IMR-90 (cell line): ENCODE results near the gene QSOX2. TPM values are rescaled to one million over a fixed set of nuclear protein-coding genes. Genes with fewer than 3 reads are reported as not detected.
A peak's percentile ranks its signal among the peaks of the same experiment; 100 is the strongest.

Experiments
- ATAC-seq: fragments of 200-7000 bp; cut with Tn5 transposase; 2 replicates; pipeline ENCODE4 v1.9.1; 2020; ENCODE audit warnings: low read depth, mild to moderate bottlenecking, moderate library complexity
- BruUV-seq: library from RNA; stranded (reverse); fragments of 400-500 nt; replicated peaks from 2 replicates; lab custom pipeline; 2021; lab: Mats Ljungman, UMichigan
- CTCF ChIA-PET: fragments of 300-600 bp; formaldehyde crosslinking; extraction: SDS; loops from one replicate; lab custom pipeline; 2021; ENCODE audit warnings: antibody characterized with exemption; lab: Yijun Ruan, JAX
- POLR2A ChIA-PET: fragments of 300-600 bp; sonication (Branson Sonifier 250); formaldehyde crosslinking; loops from one replicate; lab custom pipeline; 2022; ENCODE audit warnings: antibody characterized with exemption; ENCODE audit not compliant: unreplicated experiment; lab: Charles Lee
- DNase-seq: peaks from one replicate; pipeline ENCODE4 v3.0.0; 2013
- H2AFZ ChIP-seq: replicated peaks from 2 replicates; pipeline ENCODE3; 2013; ENCODE audit warnings: low read length, mild to moderate bottlenecking; ENCODE audit not compliant: poor library complexity
- H2AK5ac ChIP-seq: 2 replicates; pipeline ENCODE4 v1.6.1; 2013; ENCODE audit warnings: low read depth, low read length, inconsistent platforms
- H2AK9ac ChIP-seq: replicated peaks from 2 replicates; pipeline ENCODE3; 2013; ENCODE audit warnings: mild to moderate bottlenecking, low read depth, low read length, moderate library complexity; ENCODE audit not compliant: poor library complexity
- H2BK120ac ChIP-seq: 2 replicates; pipeline ENCODE4 v1.6.1; 2013; ENCODE audit warnings: low read depth, low read length, inconsistent platforms
- H2BK15ac ChIP-seq: 3 replicates; pipeline ENCODE4 v1.6.1; 2013; ENCODE audit warnings: low read depth, low read length, inconsistent platforms
- H2BK20ac ChIP-seq: 2 replicates; pipeline ENCODE4 v1.6.1; 2013; ENCODE audit warnings: low read depth, mild to moderate bottlenecking, inconsistent platforms, low read length, moderate library complexity
- H2BK5ac ChIP-seq: 2 replicates; pipeline ENCODE4 v1.6.1; 2013; ENCODE audit warnings: mild to moderate bottlenecking, low read depth, low read length, inconsistent platforms; ENCODE audit not compliant: poor library complexity, severe bottlenecking
- H3K14ac ChIP-seq: replicated peaks from 2 replicates; pipeline ENCODE4 v1.6.1; 2013; ENCODE audit warnings: low read depth, low read length, inconsistent platforms
- H3K18ac ChIP-seq: 2 replicates; pipeline ENCODE4 v1.6.1; 2013; ENCODE audit warnings: low read depth, low read length, control low read depth
- H3K23ac ChIP-seq: 2 replicates; pipeline ENCODE4 v1.6.1; 2013; ENCODE audit warnings: low read depth, low read length, inconsistent platforms
- H3K27ac ChIP-seq: 2 replicates; pipeline ENCODE4 v1.5.1; 2013; ENCODE audit warnings: mild to moderate bottlenecking, control low read depth, low read length; ENCODE audit not compliant: insufficient read depth
- H3K27me3 ChIP-seq: 2 replicates; pipeline ENCODE4 v1.6.1; 2013; ENCODE audit warnings: low read length; ENCODE audit not compliant: control insufficient read depth, insufficient read depth
- H3K36me3 ChIP-seq: 2 replicates; pipeline ENCODE4 v1.6.1; 2013; ENCODE audit warnings: low read length, mixed read lengths; ENCODE audit not compliant: control insufficient read depth, insufficient read depth
- H3K4ac ChIP-seq: 2 replicates; pipeline ENCODE4 v1.6.1; 2013; ENCODE audit warnings: low read depth, low read length, inconsistent platforms
- H3K4me1 ChIP-seq: 2 replicates; pipeline ENCODE4 v1.6.1; 2013; ENCODE audit warnings: low read length, mixed read lengths; ENCODE audit not compliant: control insufficient read depth, insufficient read depth
- H3K4me2 ChIP-seq: 2 replicates; pipeline ENCODE4 v1.6.1; 2013; ENCODE audit warnings: low read depth, mild to moderate bottlenecking, control low read depth, low read length, moderate library complexity
- H3K4me3 ChIP-seq: 2 replicates; pipeline ENCODE4 v1.5.1; 2013; ENCODE audit warnings: low read depth, mild to moderate bottlenecking, control low read depth, low read length, moderate library complexity; ENCODE audit not compliant: insufficient read depth
- H3K56ac ChIP-seq: 2 replicates; pipeline ENCODE4 v1.6.1; 2013; ENCODE audit warnings: low read length, inconsistent platforms; ENCODE audit not compliant: insufficient read depth; ENCODE audit errors: extremely low read depth
- H3K79me1 ChIP-seq, 2 experiments: 2 replicates each; pipeline ENCODE4 v1.6.1; 2013; ENCODE audit warnings: low read length in 2 of 2, inconsistent platforms in 1 of 2, low read depth in 1 of 2
- H3K9ac ChIP-seq: 2 replicates; pipeline ENCODE4 v1.6.1; 2013; ENCODE audit warnings: low read depth, low read length, control low read depth
- H3K9me1 ChIP-seq: 2 replicates; pipeline ENCODE4 v1.6.1; 2013; ENCODE audit warnings: low read length, inconsistent platforms; ENCODE audit not compliant: insufficient read depth
- H3K9me3 ChIP-seq: 2 replicates; pipeline ENCODE4 v1.6.1; 2013; ENCODE audit warnings: low read length; ENCODE audit not compliant: control insufficient read depth, insufficient read depth
- H4K20me1 ChIP-seq: 2 replicates; pipeline ENCODE4 v1.6.1; 2013; ENCODE audit warnings: low read length, inconsistent platforms; ENCODE audit not compliant: insufficient read depth
- H4K5ac ChIP-seq: 2 replicates; pipeline ENCODE4 v1.6.1; 2013; ENCODE audit warnings: mild to moderate bottlenecking, low read depth, low read length, control low read depth
- H4K8ac ChIP-seq, 2 experiments: 2 replicates each; pipeline ENCODE4 v1.6.1; 2013; ENCODE audit warnings: low read depth in 2 of 2, low read length in 2 of 2, control low read depth in 1 of 2, inconsistent platforms in 1 of 2
- H4K91ac ChIP-seq: 2 replicates; pipeline ENCODE4 v1.6.1; 2013; ENCODE audit warnings: low read depth, low read length, inconsistent platforms; ENCODE audit not compliant: insufficient read depth
- CHD1 ChIP-seq: IDR thresholded peaks from 2 replicates; pipeline ENCODE4 v1.6.1; 2012; ENCODE audit warnings: low read depth, low read length, improper control_type of control experiment
- FOS ChIP-seq: fragments of 150-350 bp; IDR thresholded peaks from 2 replicates; pipeline ENCODE4 v1.6.1; 2016; ENCODE audit warnings: low read depth, low read length
- MXI1 ChIP-seq: IDR thresholded peaks from 2 replicates; pipeline ENCODE4 v1.6.1; 2012; ENCODE audit warnings: low read depth, mild to moderate bottlenecking, low read length, moderate library complexity, borderline replicate concordance
- WGBS, 2 experiments: methylation state at CpG; one replicate each; pipeline versions ENCODE4 v1.1.5 to v1.1.7; 2013; ENCODE audit warnings: missing lambda C conversion rate in 2 of 2; ENCODE audit not compliant: insufficient read length in 1 of 2; ENCODE audit errors: extremely low coverage in 2 of 2; 5-methylcytosine and 5-hydroxymethylcytosine counted together
- dilution Hi-C: fragments of 300-500 bp; cut with HindIII; formaldehyde crosslinking; loops from one replicate; pipeline ENCODE4 v1.14.3; 2018; ENCODE audit warnings: low sequenced_read_pairs; ENCODE audit not compliant: unreplicated experiment
- in situ Hi-C: fragments of 300-500 bp; cut with MboI; formaldehyde crosslinking; loops from 3 replicates; pipeline ENCODE4 v1.14.3; 2019; ENCODE audit warnings: low sequenced_read_pairs, inconsistent platforms, mixed read lengths
- intact Hi-C: fragments of 100-400 bp; cut with micrococcal nuclease; formaldehyde crosslinking; loops from 2 replicates; pipeline ENCODE4 v1.10.0; 2022
- polyA plus RNA-seq, 3 experiments: library from polyadenylated mRNA; depleted of rRNA; stranded (reverse); fragments of >200 nt; gene quantifications; 2 replicates each; pipeline ENCODE4 v1.2.3, GENCODE V29; 2012; ENCODE audit warnings: low replicate concordance in 1 of 3
- total RNA-seq: library from RNA; depleted of rRNA; stranded (reverse); fragments of >200 nt; gene quantifications from 2 replicates; pipeline ENCODE4 v1.2.3, GENCODE V29; 2012

Gene QSOX2
- total and polyA plus RNA-seq, 2 of the 4 experiments (the other 2 are of a cell fraction) = 5.9 to 12.9 TPM

GRCh38 chr9:136255896-136256890 lies 10.6 kb upstream of the QSOX2 start (continued):
- TF ChIP-seq MXI1 = no peak

GRCh38 chr9:136255166-136255538 lies 9.5 kb upstream of the QSOX2 start:
- peaks cover 23% of the 10 kb centered on the region; the same call in 1 of the 2 replicates for H3K27me3 ChIP-seq
- H2BK15ac ChIP-seq = no peak overlapping the region
- peak overlapping the region; percentile 49 for H2AFZ ChIP-seq
- H3K9me1 ChIP-seq = no peaks in the 10 kb centered on the region
- H3K4me2 ChIP-seq = no peak overlapping the region
- ChIA-PET POLR2A (no interaction called here), CTCF (no interaction called here)
- H3K14ac ChIP-seq = no peak overlapping the region
- H2BK5ac ChIP-seq = no peak overlapping the region
- ATAC-seq = peak; percentile 76
- no peak overlapping the region for H3K4me3 ChIP-seq
- no peak overlapping the region for H3K18ac ChIP-seq
- no peak overlapping the region for H4K91ac ChIP-seq
- H3K79me1 ChIP-seq = no peaks in the 10 kb centered on the region
- no peak overlapping the region for H4K8ac ChIP-seq
- H3K23ac ChIP-seq = no peak overlapping the region
- peaks cover 5% of the 10 kb centered on the region for H3K4me1 ChIP-seq
- no peak overlapping the region for H2AK5ac ChIP-seq
- no peak overlapping the region for H3K4ac ChIP-seq
- H4K20me1 ChIP-seq = no peaks in the 10 kb centered on the region
- H3K9ac ChIP-seq = no peak overlapping the region
- H2AK9ac ChIP-seq = no peak overlapping the region
- H2BK120ac ChIP-seq = no peak overlapping the region
- H2BK20ac ChIP-seq = no peak overlapping the region
- no peaks in the 10 kb centered on the region for H3K36me3 ChIP-seq
- H4K5ac ChIP-seq = no peak overlapping the region
- no peak overlapping the region for H3K27ac ChIP-seq
- no peak overlapping the region for H3K56ac ChIP-seq
- in situ Hi-C loops (no loop called here), intact Hi-C loops (no loop called here), dilution Hi-C loops (no loop called here)
- H3K9me3 ChIP-seq = no peaks in the 10 kb centered on the region
- DNase-seq = peak; percentile 48
- WGBS, 2 experiments = 30% methylated on average over 2 of the region's 12 CpGs; no CpG with 5 or more reads in 1 of the 2 experiments
- TF ChIP-seq CHD1 = no peak
- 0 out of 2 replicates have a peak, but pooled peaks have one; percentile 38 for TF ChIP-seq FOS
- no TSS peak for BruUV-seq
